HUES64 (cell line): ENCODE data around the gene NGEF.

Experiments
- H3K27ac ChIP-seq: 2 replicates; pipeline ENCODE4 v1.7.0; 2013; ENCODE audit warnings: low read depth, low read length, inconsistent platforms
- H3K27me3 ChIP-seq: 2 replicates; pipeline ENCODE4 v1.6.1; 2013; ENCODE audit warnings: mild to moderate bottlenecking, low read length; ENCODE audit not compliant: insufficient read depth
- H3K36me3 ChIP-seq: 2 replicates; pipeline ENCODE4 v1.6.1; 2013; ENCODE audit warnings: mild to moderate bottlenecking, low read length; ENCODE audit not compliant: insufficient read depth
- H3K4me1 ChIP-seq: 2 replicates; pipeline ENCODE4 v1.6.1; 2013; ENCODE audit warnings: mild to moderate bottlenecking, low read length, moderate library complexity; ENCODE audit not compliant: insufficient read depth
- H3K4me3 ChIP-seq: 2 replicates; pipeline ENCODE4 v1.5.1; 2013; ENCODE audit warnings: mild to moderate bottlenecking, low read length, moderate library complexity
- H3K9ac ChIP-seq: 2 replicates; pipeline ENCODE4 v1.6.1; 2013; ENCODE audit warnings: mild to moderate bottlenecking, low read depth, low read length
- H3K9me3 ChIP-seq: 2 replicates; pipeline ENCODE4 v1.6.1; 2013; ENCODE audit warnings: low read depth, low read length; ENCODE audit not compliant: insufficient read depth
- WGBS: fragments of 150-250, 120-280 bp; methylation state at CpG from one replicate; pipeline ENCODE4 v1.1.7; 2013; ENCODE audit warnings: missing lambda C conversion rate; 5-methylcytosine and 5-hydroxymethylcytosine counted together

Gene NGEF

GRCh38 chr2:233003658-233004555 is 9.1 kb downstream of the NGEF start:
- Histone ChIP-seq H3K27ac (no peak overlapping the region), H3K4me1 (no peaks in the 10 kb centered on the region), H3K9ac (no peak overlapping the region), H3K4me3 (no peak overlapping the region), H3K27me3 (no peaks in the 10 kb centered on the region), H3K36me3 (no peaks in the 10 kb centered on the region), H3K9me3 (no peaks in the 10 kb centered on the region)
- 90% methylated on average over 9 of the region's 9 CpGs for WGBS

DNA sequence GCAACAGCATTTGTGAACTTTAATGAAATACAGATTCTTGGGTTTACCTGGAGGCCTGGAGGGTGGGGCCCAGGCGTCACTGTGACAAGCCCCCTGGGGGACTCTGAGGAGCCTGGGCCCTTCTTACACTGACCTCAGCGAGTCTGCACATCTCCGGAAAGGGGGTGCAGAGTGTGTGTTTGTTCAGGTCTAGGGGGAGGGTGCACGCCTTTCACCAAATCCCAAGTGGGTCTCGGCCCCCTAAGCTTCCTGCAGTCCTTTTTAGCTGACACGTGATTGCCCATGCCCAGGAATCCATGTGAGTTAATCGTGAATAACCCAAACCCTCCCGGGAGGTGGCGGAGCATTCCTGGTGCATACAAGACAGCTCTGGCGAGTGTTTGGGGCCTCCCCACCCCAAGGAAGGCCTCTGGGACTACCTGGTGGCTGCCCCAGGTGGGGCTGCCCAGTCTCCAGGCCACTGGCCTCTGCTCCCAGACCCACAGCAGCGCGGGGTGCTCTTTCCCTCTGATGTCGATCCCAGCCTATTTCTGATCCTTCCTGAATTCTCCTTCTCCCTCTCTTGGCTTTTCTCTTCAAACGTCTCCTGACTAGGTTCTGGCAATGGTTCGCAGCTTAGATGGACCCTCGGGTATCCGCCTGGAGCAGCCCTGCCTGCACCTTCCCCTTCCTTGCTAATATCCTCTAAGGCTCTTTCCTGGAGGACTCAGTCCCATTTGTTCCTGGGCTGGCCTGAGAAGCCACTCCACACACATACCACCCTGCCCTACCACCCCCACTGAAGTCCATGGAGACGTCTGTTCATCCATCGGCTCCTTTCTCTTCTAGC is 10.0 kb downstream of the NGEF start:
- 90% methylated on average over 19 of the region's 19 CpGs for WGBS
- H3K9me3 ChIP-seq: no peaks in the 10 kb centered on the region
- H3K27ac ChIP-seq: no peak overlapping the region
- H3K4me3 ChIP-seq: no peak overlapping the region
- H3K9ac ChIP-seq: no peak overlapping the region
- H3K4me1 ChIP-seq: no peaks in the 10 kb centered on the region
- H3K36me3 ChIP-seq: no peaks in the 10 kb centered on the region
- no peaks in the 10 kb centered on the region for H3K27me3 ChIP-seq

DNA sequence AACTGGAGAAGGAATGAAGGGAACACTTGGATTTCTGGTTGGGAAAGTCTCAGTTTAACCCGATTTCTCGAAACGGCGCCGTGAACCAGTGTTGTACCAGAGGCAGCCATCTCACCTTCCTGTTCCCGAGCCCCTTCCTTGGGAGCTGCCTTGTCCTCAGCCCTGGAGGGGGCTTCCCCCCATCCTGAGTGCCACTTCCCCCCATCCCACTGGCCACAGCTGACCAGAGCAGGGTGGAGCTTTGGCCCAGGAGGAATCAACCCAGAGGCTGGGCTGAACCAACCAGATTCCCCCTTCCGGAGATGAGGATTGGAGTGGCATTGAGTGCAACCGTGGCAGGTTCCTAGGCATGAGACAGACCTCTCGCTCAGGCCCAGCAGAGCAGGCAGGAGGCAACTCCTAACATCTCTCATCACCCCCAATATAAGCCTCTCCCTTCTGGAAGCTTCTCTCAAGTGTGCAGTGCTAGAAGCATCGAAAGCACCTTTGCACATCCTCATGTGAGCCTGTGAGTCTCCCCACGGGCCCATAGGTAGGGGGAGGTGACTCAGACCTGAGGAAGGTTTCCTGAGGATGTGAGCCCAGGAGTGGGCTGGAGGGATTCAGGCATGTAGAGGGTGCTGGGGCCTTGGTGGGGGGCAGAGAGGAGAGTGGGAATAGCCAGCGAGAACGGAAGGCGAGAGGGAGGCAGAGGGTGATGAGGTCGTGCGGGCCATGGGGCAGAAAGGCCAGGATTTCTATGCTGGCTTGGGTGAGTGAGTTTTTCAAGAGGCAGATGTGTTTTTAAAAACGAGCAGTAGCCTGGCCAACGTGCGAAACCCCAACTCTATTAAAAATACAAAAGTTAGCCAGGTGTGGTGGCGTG is 11.9 kb downstream of the NGEF start:
- H3K4me1 ChIP-seq: no peaks in the 10 kb centered on the region
- no peak overlapping the region for H3K4me3 ChIP-seq
- no peaks in the 10 kb centered on the region for H3K36me3 ChIP-seq
- H3K9ac ChIP-seq: no peak overlapping the region
- WGBS: 95% methylated on average over 20 of the region's 20 CpGs
- H3K27me3 ChIP-seq: no peaks in the 10 kb centered on the region
- no peak overlapping the region for H3K27ac ChIP-seq
- no peaks in the 10 kb centered on the region for H3K9me3 ChIP-seq

- Histone ChIP-seq H3K36me3 (no peaks in the 10 kb centered on the region), H3K9me3 (no peaks in the 10 kb centered on the region), H3K9ac (no peak overlapping the region), H3K4me1 (no peaks in the 10 kb centered on the region), H3K27ac (no peak overlapping the region), H3K27me3 (no peaks in the 10 kb centered on the region), H3K4me3 (no peak overlapping the region)
- 84% methylated on average over 7 of the region's 7 CpGs for WGBS
Observed at GRCh38 chr2:232999354-232999753, 13.7 kb downstream of the NGEF start.

- Histone ChIP-seq H3K4me1 (no peaks in the 10 kb centered on the region), H3K36me3 (no peaks in the 10 kb centered on the region), H3K27me3 (no peaks in the 10 kb centered on the region), H3K9me3 (no peaks in the 10 kb centered on the region), H3K27ac (no peak overlapping the region), H3K4me3 (no peak overlapping the region), H3K9ac (no peak overlapping the region)
- WGBS: 85% methylated on average over 5 of the region's 5 CpGs
Observed at GRCh38 chr2:232998666-232998985, 14.4 kb downstream of the NGEF start.

- WGBS: 94% methylated on average over 18 of the region's 18 CpGs
- no peaks in the 10 kb centered on the region for H3K36me3 ChIP-seq
- no peaks in the 10 kb centered on the region for H3K27me3 ChIP-seq
- H3K27ac ChIP-seq: no peak overlapping the region
- no peak overlapping the region for H3K4me3 ChIP-seq
- H3K4me1 ChIP-seq: no peaks in the 10 kb centered on the region
- H3K9me3 ChIP-seq: no peaks in the 10 kb centered on the region
- no peak overlapping the region for H3K9ac ChIP-seq
Observed at GRCh38 chr2:232997749-232998665, 15.0 kb downstream of the NGEF start.

DNA sequence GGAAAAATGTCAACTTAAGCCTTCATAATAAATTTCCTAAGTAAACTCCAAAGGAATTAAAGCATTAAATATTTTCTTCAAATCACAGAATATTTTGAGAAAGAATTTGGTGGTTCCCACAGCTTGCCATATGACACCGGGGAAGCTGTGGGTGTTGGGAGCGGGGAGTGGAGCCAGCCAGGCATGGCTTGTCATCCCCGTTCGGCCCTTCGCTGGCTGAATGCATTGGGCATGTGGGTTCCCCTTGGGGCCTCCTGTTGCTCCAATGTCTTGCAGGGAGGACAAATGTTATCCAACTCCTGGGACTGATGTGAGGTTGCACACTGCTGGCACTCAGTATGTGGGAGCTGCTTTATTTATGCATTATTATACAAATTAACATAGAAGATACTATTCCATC is 18.6 kb downstream of the NGEF start:
- WGBS: 89% methylated on average over 5 of the region's 5 CpGs
- Histone ChIP-seq H3K27me3 (no peaks in the 10 kb centered on the region), H3K9me3 (no peaks in the 10 kb centered on the region), H3K27ac (no peak overlapping the region), H3K36me3 (no peaks in the 10 kb centered on the region), H3K4me3 (no peak overlapping the region), H3K9ac (no peak overlapping the region), H3K4me1 (no peaks in the 10 kb centered on the region)

- Histone ChIP-seq H3K36me3 (no peaks in the 10 kb centered on the region), H3K27ac (no peak overlapping the region)
- WGBS: 90% methylated on average over 4 of the region's 4 CpGs
Observed at GRCh38 chr2:232993231-232993821, 19.7 kb downstream of the NGEF start.

GRCh38 chr2:232986155-232986554 is 26.9 kb downstream of the NGEF start:
- Histone ChIP-seq H3K9ac (no peak overlapping the region), H3K9me3 (0 out of 2 replicates have a peak, but pooled peaks cover 6% of the 10 kb centered on the region), H3K4me1 (peaks cover 13% of the 10 kb centered on the region), H3K36me3 (no peaks in the 10 kb centered on the region), H3K27me3 (no peaks in the 10 kb centered on the region), H3K4me3 (no peak overlapping the region), H3K27ac (no peak overlapping the region)
- WGBS: 87% methylated on average over 2 of the region's 2 CpGs

More at GRCh38 chr2:232993231-232993821, 19.7 kb downstream of the NGEF start:
- no peak overlapping the region for H3K9ac ChIP-seq
- no peaks in the 10 kb centered on the region for H3K27me3 ChIP-seq
- H3K4me1 ChIP-seq: peaks cover 4% of the 10 kb centered on the region; the same call in 1 of the 2 replicates
- no peaks in the 10 kb centered on the region for H3K9me3 ChIP-seq
- no peak overlapping the region for H3K4me3 ChIP-seq
